Ishikawa (cell line): ENCODE results near the gene ATXN10.

Source experiments
- CEBPB ChIP-seq: IDR thresholded peaks from 2 replicates; pipeline ENCODE4 v1.6.1; 2012
- CREB1 ChIP-seq: IDR thresholded peaks from 2 replicates; pipeline ENCODE4 v1.6.1; 2012; ENCODE audit warnings: low read depth
- EGR1 ChIP-seq: IDR thresholded peaks from 2 replicates; pipeline ENCODE4 v1.6.1; 2012
- EP300 ChIP-seq: IDR thresholded peaks from 2 replicates; pipeline ENCODE4 v1.6.1; 2012; ENCODE audit warnings: borderline replicate concordance
- FOXM1 ChIP-seq: IDR thresholded peaks from 2 replicates; pipeline ENCODE4 v1.6.1; 2012; ENCODE audit warnings: low read depth, borderline replicate concordance
- NFIC ChIP-seq: IDR thresholded peaks from 2 replicates; pipeline ENCODE4 v1.6.1; 2012
- RAD21 ChIP-seq: IDR thresholded peaks from 2 replicates; pipeline ENCODE4 v1.6.1; 2012; ENCODE audit warnings: low read depth
- REST ChIP-seq: IDR thresholded peaks from 2 replicates; pipeline ENCODE4 v1.6.1; 2012; ENCODE audit warnings: low read depth, mild to moderate bottlenecking
- TAF1 ChIP-seq: IDR thresholded peaks from 2 replicates; pipeline ENCODE4 v1.6.1; 2012; ENCODE audit warnings: low read depth, mild to moderate bottlenecking
- TCF12 ChIP-seq: IDR thresholded peaks from 2 replicates; pipeline ENCODE4 v1.6.1; 2012; ENCODE audit warnings: low read depth
- TEAD4 ChIP-seq: IDR thresholded peaks from 2 replicates; pipeline ENCODE4 v1.6.1; 2012
- YY1 ChIP-seq: IDR thresholded peaks from 2 replicates; pipeline ENCODE4 v1.6.1; 2012; ENCODE audit warnings: low read depth
- ZBTB7A ChIP-seq: IDR thresholded peaks from 2 replicates; pipeline ENCODE4 v1.6.1; 2012; ENCODE audit warnings: low read depth
- TF ChIP-seq, protein P1 (sequence below): IDR thresholded peaks from 2 replicates; pipeline ENCODE4 v1.6.1; 2012
- TF ChIP-seq, protein P2 (sequence below): IDR thresholded peaks from 2 replicates; pipeline ENCODE4 v1.6.1; 2012

The ATXN10 gene, protein sequence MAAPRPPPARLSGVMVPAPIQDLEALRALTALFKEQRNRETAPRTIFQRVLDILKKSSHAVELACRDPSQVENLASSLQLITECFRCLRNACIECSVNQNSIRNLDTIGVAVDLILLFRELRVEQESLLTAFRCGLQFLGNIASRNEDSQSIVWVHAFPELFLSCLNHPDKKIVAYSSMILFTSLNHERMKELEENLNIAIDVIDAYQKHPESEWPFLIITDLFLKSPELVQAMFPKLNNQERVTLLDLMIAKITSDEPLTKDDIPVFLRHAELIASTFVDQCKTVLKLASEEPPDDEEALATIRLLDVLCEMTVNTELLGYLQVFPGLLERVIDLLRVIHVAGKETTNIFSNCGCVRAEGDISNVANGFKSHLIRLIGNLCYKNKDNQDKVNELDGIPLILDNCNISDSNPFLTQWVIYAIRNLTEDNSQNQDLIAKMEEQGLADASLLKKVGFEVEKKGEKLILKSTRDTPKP

GRCh38 chr22:45671783-45672563, at the start of gene ATXN10:
Gene ATXN10 (plus strand): TSS chr22:45671834. CDS start chr22:45672064, 230 bp downstream.
- TF ChIP-seq TCF12, result peak; percentile 58; the same call in 1 of the 2 replicates
- TF ChIP-seq NFIC, result no peak
- no peak; the same call in 1 of the 2 replicates for TF ChIP-seq ZBTB7A
- peak; percentile 74 for TF ChIP-seq TAF1
- TF ChIP-seq EP300, result no peak; the same call in 1 of the 2 replicates
- TF ChIP-seq, protein P1, sequence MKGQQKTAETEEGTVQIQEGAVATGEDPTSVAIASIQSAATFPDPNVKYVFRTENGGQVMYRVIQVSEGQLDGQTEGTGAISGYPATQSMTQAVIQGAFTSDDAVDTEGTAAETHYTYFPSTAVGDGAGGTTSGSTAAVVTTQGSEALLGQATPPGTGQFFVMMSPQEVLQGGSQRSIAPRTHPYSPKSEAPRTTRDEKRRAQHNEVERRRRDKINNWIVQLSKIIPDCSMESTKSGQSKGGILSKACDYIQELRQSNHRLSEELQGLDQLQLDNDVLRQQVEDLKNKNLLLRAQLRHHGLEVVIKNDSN, result no peak
- peak; percentile 95 for TF ChIP-seq YY1
- no peak for TF ChIP-seq FOXM1
- TF ChIP-seq, protein P2, sequence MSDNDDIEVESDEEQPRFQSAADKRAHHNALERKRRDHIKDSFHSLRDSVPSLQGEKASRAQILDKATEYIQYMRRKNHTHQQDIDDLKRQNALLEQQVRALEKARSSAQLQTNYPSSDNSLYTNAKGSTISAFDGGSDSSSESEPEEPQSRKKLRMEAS, result peak; percentile 73
- TF ChIP-seq EGR1, result peak; percentile 33

DNA sequence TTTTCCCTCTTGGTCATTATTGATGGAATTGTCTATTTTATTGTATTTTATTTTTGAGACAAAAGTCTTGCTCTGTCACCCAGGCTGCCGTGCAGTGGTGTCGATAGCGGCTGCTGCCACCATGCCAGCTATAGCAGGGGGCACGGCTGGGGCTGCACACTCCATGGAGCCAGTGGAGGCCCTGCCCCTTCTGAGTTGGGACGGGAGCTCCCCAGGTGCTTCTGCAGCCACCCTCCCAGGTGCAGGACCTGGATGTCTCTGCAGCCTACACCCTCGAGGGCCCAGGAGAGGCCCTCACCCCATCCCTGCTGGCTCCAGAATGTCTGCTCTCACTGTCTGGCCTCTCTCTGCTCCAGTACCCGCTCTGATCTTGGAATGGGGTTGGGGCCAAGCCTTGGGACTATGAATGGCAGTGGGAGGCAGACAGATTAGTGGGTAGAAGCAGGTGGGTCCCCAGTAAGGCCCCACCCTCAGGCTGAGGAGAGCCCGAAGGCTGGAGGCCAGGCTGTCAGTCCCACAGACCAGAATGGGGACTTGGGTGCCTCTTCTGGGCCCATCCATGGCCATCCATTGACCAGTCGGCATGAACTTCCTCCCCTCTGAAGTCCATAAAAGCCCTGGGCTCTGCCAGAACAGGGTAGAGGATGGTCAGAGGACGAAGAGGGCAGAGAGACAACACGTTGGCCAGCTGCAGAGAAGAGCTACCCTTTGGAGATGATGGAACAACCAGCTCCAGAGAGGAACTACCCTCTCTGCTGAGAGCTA, 49.6 kb upstream of the ATXN10 start:
- TF ChIP-seq EGR1 (no peak), TEAD4 (no peak), NFIC (no peak), CREB1 (no peak), TAF1 (no peak), YY1 (no peak), TCF12 (no peak), CEBPB (no peak), EP300 (no peak), FOXM1 (no peak), RAD21 (no peak), REST (no peak), ZBTB7A (no peak)
- TF ChIP-seq, protein P1, result no peak
- TF ChIP-seq, protein P2, result no peak

- TF ChIP-seq, protein P1, result no peak
These were observed 45.4 kb upstream of the ATXN10 start for GRCh38 chr22:45626198-45626651.

- TF ChIP-seq TCF12, result no peak
- TF ChIP-seq ZBTB7A, result no peak
- TF ChIP-seq RAD21, result no peak
- no peak for TF ChIP-seq TEAD4
- TF ChIP-seq, protein P2, result no peak
- TF ChIP-seq CREB1, result no peak
- TF ChIP-seq NFIC, result no peak
- TF ChIP-seq REST, result no peak
- TF ChIP-seq, protein P1, result no peak
- no peak for TF ChIP-seq YY1
- no peak for TF ChIP-seq TAF1
- no peak for TF ChIP-seq CEBPB
- no peak for TF ChIP-seq FOXM1
- no peak for TF ChIP-seq EP300
- TF ChIP-seq EGR1, result no peak
These were observed 44.0 kb upstream of the ATXN10 start for GRCh38 chr22:45627489-45628233.
